HepG2 (cell line): ENCODE results near the gene KBTBD2. TPM values are rescaled to one million over a fixed set of nuclear protein-coding genes. Genes with fewer than 3 reads are reported as not detected.

Experiments
- ATRX ChIP-seq: sonication (generic); formaldehyde crosslinking; IDR thresholded peaks from 2 replicates; pipeline ENCODE4 v1.4.0; 2020; ENCODE audit warnings: missing genetic modification reagents, borderline replicate concordance
- FIP1L1 ChIP-seq: fragments of 200-400 bp; formaldehyde crosslinking; IDR thresholded peaks from 2 replicates; pipeline ENCODE4 v1.6.1; 2018; ENCODE audit warnings: low read depth, mild to moderate bottlenecking, low read length, moderate library complexity, borderline replicate concordance; ENCODE audit not compliant: insufficient read depth
- FOXJ3 ChIP-seq: sonication (generic); formaldehyde crosslinking; IDR thresholded peaks from 2 replicates; pipeline ENCODE4 v1.4.0; 2020; ENCODE audit warnings: missing genetic modification reagents, mild to moderate bottlenecking, borderline replicate concordance
- GPN1 ChIP-seq: sonication (generic); formaldehyde crosslinking; IDR thresholded peaks from 2 replicates; pipeline ENCODE4 v1.5.1; 2020; ENCODE audit warnings: missing genetic modification reagents, borderline replicate concordance
- MBNL3 ChIP-seq: fragments of 250-450 bp; sonication (Bioruptor Pico); conservative IDR thresholded peaks from 2 replicates; pipeline ENCODE4 v1.8.0; 2022; ENCODE audit warnings: mild to moderate bottlenecking, inconsistent platforms
- ZBTB20 ChIP-seq: sonication (generic); formaldehyde crosslinking; IDR thresholded peaks from 2 replicates; pipeline ENCODE4 v1.8.1; 2023; ENCODE audit warnings: missing genetic modification reagents, low read depth, mild to moderate bottlenecking, borderline replicate concordance
- ZBTB42 ChIP-seq: sonication (generic); formaldehyde crosslinking; IDR thresholded peaks from 2 replicates; pipeline ENCODE4 v1.5.0; 2020; ENCODE audit warnings: mild to moderate bottlenecking, missing genetic modification reagents
- ZBTB7A ChIP-seq: sonication (generic); formaldehyde crosslinking; IDR thresholded peaks from 2 replicates; pipeline ENCODE4 v1.8.0; 2022; ENCODE audit warnings: mild to moderate bottlenecking, missing genetic modification reagents
- ZFP41 ChIP-seq: sonication (generic); formaldehyde crosslinking; IDR thresholded peaks from 2 replicates; pipeline ENCODE4 v1.4.0; 2020; ENCODE audit warnings: mild to moderate bottlenecking, missing genetic modification reagents, borderline replicate concordance
- ZNF121 ChIP-seq: sonication (generic); formaldehyde crosslinking; IDR thresholded peaks from 2 replicates; pipeline ENCODE4 v1.5.0; 2020; ENCODE audit warnings: mild to moderate bottlenecking, missing genetic modification reagents
- ZNF33A ChIP-seq: sonication (generic); formaldehyde crosslinking; IDR thresholded peaks from 2 replicates; pipeline ENCODE4 v1.5.1; 2020; ENCODE audit warnings: missing genetic modification reagents, mild to moderate bottlenecking, moderate library complexity, borderline replicate concordance
- ZNF563 ChIP-seq: sonication (generic); formaldehyde crosslinking; IDR thresholded peaks from 2 replicates; pipeline ENCODE4 v1.8.0; 2022; ENCODE audit warnings: mild to moderate bottlenecking, moderate library complexity, missing genetic modification reagents
- ZNF629 ChIP-seq: sonication (generic); formaldehyde crosslinking; conservative IDR thresholded peaks from 2 replicates; pipeline ENCODE4 v1.5.0; 2020; ENCODE audit warnings: missing genetic modification reagents
- ZNF777 ChIP-seq: sonication (generic); formaldehyde crosslinking; IDR thresholded peaks from 2 replicates; pipeline ENCODE4 v1.4.0; 2020; ENCODE audit warnings: missing genetic modification reagents
- ZSCAN31 ChIP-seq: sonication (generic); formaldehyde crosslinking; IDR thresholded peaks from 2 replicates; pipeline ENCODE4 v1.5.0; 2020; ENCODE audit warnings: low read depth, mild to moderate bottlenecking, missing genetic modification reagents
- polyA plus RNA-seq, 8 experiments: library from polyadenylated mRNA; depleted of rRNA in 3 of 8; stranded (reverse) in 7 of 8; unstranded in 1 of 8; fragments of >200 nt; fragmentation: Illumina TruSeq in 4 of 8; extraction: Trizol in 4 of 8; gene quantifications; 2 replicates each; pipeline versions ENCODE4 v1.2.1 to v1.2.3, GENCODE V29; 2011 to 2016; ENCODE audit warnings: low read depth in 4 of 8, missing spikeins in 1 of 8, mixed read lengths in 1 of 8; ENCODE audit not compliant: insufficient read depth in 1 of 8
- total RNA-seq, 5 experiments: library from RNA; depleted of rRNA; stranded (reverse); fragments of >200 nt; fragmentation: Illumina TruSeq; extraction: Trizol; gene quantifications; 2 replicates each; pipeline ENCODE4 v1.2.3, GENCODE V29; 2016; ENCODE audit warnings: low read depth in 1 of 5
- TF ChIP-seq, protein P1 (sequence below): sonication (generic); formaldehyde crosslinking; IDR thresholded peaks from 2 replicates; pipeline ENCODE4 v1.8.1; 2023; ENCODE audit warnings: missing genetic modification reagents, inconsistent platforms, borderline replicate concordance
- TF ChIP-seq, protein P2 (sequence below): sonication (generic); formaldehyde crosslinking; IDR thresholded peaks from 2 replicates; pipeline ENCODE4 v1.9.0; 2021; ENCODE audit warnings: missing genetic modification reagents, borderline replicate concordance
- TF ChIP-seq, protein P3 (sequence below): sonication (generic); formaldehyde crosslinking; IDR thresholded peaks from 2 replicates; pipeline ENCODE4 v1.5.0; 2020; ENCODE audit warnings: missing genetic modification reagents, mild to moderate bottlenecking, borderline replicate concordance
- TF ChIP-seq, protein P4 (sequence below): sonication (generic); formaldehyde crosslinking; IDR thresholded peaks from 2 replicates; pipeline ENCODE4 v1.8.0; 2022; ENCODE audit warnings: missing genetic modification reagents, mild to moderate bottlenecking, moderate library complexity, borderline replicate concordance
- TF ChIP-seq, protein P5 (sequence below): sonication (generic); formaldehyde crosslinking; IDR thresholded peaks from 2 replicates; pipeline ENCODE4 v1.5.0; 2020; ENCODE audit warnings: missing genetic modification reagents

The KBTBD2 gene
- total and polyA plus RNA-seq, 2 of the 13 experiments (the other 11 are each of a cell fraction or from before 2014, with no cell fraction given), result 24.0 to 25.2 TPM

DNA sequence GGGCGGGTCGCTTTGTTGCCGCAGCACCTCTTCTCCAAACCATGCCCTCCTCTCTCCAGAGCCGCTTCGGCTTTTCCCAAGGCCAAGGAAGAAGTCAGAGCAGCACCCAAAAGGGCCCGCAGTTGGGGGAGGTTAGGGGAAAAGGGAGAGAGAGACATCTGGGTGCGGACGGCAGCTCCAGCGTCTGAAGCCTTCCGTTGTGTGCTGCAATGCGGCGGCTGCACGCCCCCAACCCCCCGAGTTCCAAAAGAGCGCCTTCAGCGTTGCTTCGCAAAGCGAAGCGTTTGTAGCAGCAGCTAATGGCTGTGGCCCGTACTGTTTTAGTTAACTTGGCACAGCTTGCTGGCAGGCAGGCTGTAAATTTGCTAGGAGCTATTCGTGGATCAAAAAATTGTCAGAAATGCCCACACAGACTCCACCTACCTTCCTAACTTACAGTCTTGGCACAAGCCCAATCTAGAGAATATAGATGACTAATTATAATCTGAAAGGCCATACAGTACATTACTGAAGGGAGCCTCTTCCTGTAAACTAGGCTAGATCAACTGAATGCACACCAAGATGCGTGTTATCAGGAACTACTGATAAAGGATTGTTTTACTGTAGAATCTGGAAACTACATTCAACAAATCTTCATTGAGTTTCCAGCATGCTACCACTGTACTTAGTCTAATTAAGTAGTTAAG lies 1.1 kb upstream of the KBTBD2 start (continued):
- TF ChIP-seq ZNF777 (CRISPR knock-in tag) (no peak; the same call in 1 of the 2 replicates), ZNF33A (0 out of 2 replicates have a peak, but pooled peaks have one; percentile 14), ZFP41 (CRISPR knock-in tag) (no peak), ZBTB7A (CRISPR knock-in tag) (no peak; the same call in 1 of the 2 replicates), ZNF563 (CRISPR knock-in tag) (0 out of 2 replicates have a peak, but pooled peaks have one; percentile 25), GPN1 (CRISPR knock-in tag) (no peak), ZSCAN31 (no peak), FIP1L1 (no peak), ZBTB42 (no peak), ATRX (no peak), ZBTB20 (CRISPR knock-in tag) (no peak), ZNF629 (CRISPR knock-in tag) (no peak), FOXJ3 (no peak), MBNL3 (CRISPR knock-in tag) (no peak), ZNF121 (CRISPR knock-in tag) (no peak)
- TF ChIP-seq, protein P1, sequence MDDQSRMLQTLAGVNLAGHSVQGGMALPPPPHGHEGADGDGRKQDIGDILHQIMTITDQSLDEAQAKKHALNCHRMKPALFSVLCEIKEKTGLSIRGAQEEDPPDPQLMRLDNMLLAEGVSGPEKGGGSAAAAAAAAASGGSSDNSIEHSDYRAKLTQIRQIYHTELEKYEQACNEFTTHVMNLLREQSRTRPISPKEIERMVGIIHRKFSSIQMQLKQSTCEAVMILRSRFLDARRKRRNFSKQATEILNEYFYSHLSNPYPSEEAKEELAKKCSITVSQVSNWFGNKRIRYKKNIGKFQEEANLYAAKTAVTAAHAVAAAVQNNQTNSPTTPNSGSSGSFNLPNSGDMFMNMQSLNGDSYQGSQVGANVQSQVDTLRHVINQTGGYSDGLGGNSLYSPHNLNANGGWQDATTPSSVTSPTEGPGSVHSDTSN (CRISPR knock-in tag), result no peak
- TF ChIP-seq, protein P2, sequence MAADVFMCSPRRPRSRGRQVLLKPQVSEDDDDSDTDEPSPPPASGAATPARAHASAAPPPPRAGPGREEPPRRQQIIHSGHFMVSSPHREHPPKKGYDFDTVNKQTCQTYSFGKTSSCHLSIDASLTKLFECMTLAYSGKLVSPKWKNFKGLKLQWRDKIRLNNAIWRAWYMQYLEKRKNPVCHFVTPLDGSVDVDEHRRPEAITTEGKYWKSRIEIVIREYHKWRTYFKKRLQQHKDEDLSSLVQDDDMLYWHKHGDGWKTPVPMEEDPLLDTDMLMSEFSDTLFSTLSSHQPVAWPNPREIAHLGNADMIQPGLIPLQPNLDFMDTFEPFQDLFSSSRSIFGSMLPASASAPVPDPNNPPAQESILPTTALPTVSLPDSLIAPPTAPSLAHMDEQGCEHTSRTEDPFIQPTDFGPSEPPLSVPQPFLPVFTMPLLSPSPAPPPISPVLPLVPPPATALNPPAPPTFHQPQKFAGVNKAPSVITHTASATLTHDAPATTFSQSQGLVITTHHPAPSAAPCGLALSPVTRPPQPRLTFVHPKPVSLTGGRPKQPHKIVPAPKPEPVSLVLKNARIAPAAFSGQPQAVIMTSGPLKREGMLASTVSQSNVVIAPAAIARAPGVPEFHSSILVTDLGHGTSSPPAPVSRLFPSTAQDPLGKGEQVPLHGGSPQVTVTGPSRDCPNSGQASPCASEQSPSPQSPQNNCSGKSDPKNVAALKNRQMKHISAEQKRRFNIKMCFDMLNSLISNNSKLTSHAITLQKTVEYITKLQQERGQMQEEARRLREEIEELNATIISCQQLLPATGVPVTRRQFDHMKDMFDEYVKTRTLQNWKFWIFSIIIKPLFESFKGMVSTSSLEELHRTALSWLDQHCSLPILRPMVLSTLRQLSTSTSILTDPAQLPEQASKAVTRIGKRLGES (CRISPR knock-in tag), result no peak
- TF ChIP-seq, protein P3, sequence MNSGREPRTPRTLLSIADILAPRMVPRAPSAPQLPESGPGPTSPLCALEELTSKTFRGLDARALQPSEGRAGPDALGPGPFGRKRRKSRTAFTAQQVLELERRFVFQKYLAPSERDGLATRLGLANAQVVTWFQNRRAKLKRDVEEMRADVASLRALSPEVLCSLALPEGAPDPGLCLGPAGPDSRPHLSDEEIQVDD (CRISPR knock-in tag), result no peak
- TF ChIP-seq, protein P4, sequence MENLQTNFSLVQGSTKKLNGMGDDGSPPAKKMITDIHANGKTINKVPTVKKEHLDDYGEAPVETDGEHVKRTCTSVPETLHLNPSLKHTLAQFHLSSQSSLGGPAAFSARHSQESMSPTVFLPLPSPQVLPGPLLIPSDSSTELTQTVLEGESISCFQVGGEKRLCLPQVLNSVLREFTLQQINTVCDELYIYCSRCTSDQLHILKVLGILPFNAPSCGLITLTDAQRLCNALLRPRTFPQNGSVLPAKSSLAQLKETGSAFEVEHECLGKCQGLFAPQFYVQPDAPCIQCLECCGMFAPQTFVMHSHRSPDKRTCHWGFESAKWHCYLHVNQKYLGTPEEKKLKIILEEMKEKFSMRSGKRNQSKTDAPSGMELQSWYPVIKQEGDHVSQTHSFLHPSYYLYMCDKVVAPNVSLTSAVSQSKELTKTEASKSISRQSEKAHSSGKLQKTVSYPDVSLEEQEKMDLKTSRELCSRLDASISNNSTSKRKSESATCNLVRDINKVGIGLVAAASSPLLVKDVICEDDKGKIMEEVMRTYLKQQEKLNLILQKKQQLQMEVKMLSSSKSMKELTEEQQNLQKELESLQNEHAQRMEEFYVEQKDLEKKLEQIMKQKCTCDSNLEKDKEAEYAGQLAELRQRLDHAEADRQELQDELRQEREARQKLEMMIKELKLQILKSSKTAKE, result no peak
- TF ChIP-seq, protein P5, sequence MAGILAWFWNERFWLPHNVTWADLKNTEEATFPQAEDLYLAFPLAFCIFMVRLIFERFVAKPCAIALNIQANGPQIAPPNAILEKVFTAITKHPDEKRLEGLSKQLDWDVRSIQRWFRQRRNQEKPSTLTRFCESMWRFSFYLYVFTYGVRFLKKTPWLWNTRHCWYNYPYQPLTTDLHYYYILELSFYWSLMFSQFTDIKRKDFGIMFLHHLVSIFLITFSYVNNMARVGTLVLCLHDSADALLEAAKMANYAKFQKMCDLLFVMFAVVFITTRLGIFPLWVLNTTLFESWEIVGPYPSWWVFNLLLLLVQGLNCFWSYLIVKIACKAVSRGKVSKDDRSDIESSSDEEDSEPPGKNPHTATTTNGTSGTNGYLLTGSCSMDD (CRISPR knock-in tag), result no peak
